Panc1 (cell line): ENCODE results near the gene HPDL. TPM values are rescaled to one million over a fixed set of nuclear protein-coding genes. Genes with fewer than 3 reads are reported as not detected.

Source experiments
- ATAC-seq: fragments of 200-7000 bp; cut with Tn5 transposase; 2 replicates; pipeline ENCODE4 v1.9.1; 2020; ENCODE audit warnings: mild to moderate bottlenecking, moderate library complexity
- BruUV-seq: library from RNA; stranded (reverse); fragments of 400-500 nt; replicated peaks from 2 replicates; lab custom pipeline; 2021; lab: Mats Ljungman, UMichigan
- CTCF ChIA-PET: fragments of 300-600 bp; sonication (Branson Sonifier 250); formaldehyde crosslinking; loops from one replicate; lab custom pipeline; 2022; ENCODE audit warnings: antibody characterized with exemption; lab: Charles Lee
- POLR2A ChIA-PET: fragments of 300-600 bp; sonication (Branson Sonifier 250); formaldehyde crosslinking; loops from one replicate; lab custom pipeline; 2022; ENCODE audit warnings: antibody characterized with exemption; lab: Charles Lee
- DNase-seq: peaks from one replicate; pipeline ENCODE4 v3.0.0-alpha.2; 2010; ENCODE audit warnings: low read depth, low spot score
- H3K27ac ChIP-seq: 2 replicates; pipeline ENCODE4 v1.5.1; 2011; ENCODE audit warnings: mild to moderate bottlenecking, low read length, inconsistent platforms
- H3K27me3 ChIP-seq: fragments of 200-500 bp; sonication (Bioruptor generic); 2 replicates; pipeline ENCODE4 v1.6.0; 2014; ENCODE audit warnings: low read length, inconsistent platforms; ENCODE audit not compliant: control insufficient read depth, insufficient read depth
- H3K36me3 ChIP-seq: fragments of 200-500 bp; sonication (Bioruptor generic); 2 replicates; pipeline ENCODE4 v1.5.1; 2014; ENCODE audit warnings: inconsistent platforms, mild to moderate bottlenecking, low read length, moderate library complexity; ENCODE audit not compliant: control insufficient read depth, insufficient read depth
- H3K4me1 ChIP-seq: 2 replicates; pipeline ENCODE4 v1.5.1; 2011; ENCODE audit warnings: inconsistent platforms, mild to moderate bottlenecking, low read length, moderate library complexity; ENCODE audit not compliant: control insufficient read depth, insufficient read depth
- H3K4me3 ChIP-seq, 2 experiments: 2 replicates each; pipeline ENCODE4 v1.5.1; 2011 to 2012; ENCODE audit warnings: low read depth in 2 of 2, low read length in 2 of 2, mild to moderate bottlenecking in 2 of 2, inconsistent platforms in 1 of 2, moderate library complexity in 1 of 2
- H3K9me3 ChIP-seq: fragments of 200-500 bp; sonication (Bioruptor generic); 2 replicates; pipeline ENCODE4 v1.5.1; 2014; ENCODE audit warnings: low read depth, mild to moderate bottlenecking, inconsistent platforms, low read length, moderate library complexity; ENCODE audit not compliant: control insufficient read depth, insufficient read depth
- POLR2AphosphoS5 ChIP-seq: IDR thresholded peaks from 2 replicates; pipeline ENCODE4 v1.6.1; 2012; ENCODE audit warnings: mild to moderate bottlenecking, low read depth, low read length, moderate library complexity
- SIN3A ChIP-seq: IDR thresholded peaks from 2 replicates; pipeline ENCODE4 v1.6.1; 2012; ENCODE audit warnings: low read depth, mild to moderate bottlenecking, low read length, moderate library complexity, borderline replicate concordance; ENCODE audit not compliant: insufficient read depth
- TCF7L2 ChIP-seq: IDR thresholded peaks from 2 replicates; pipeline ENCODE4 v1.6.1; 2011; ENCODE audit warnings: mild to moderate bottlenecking, low read depth, low read length, inconsistent platforms
- in situ Hi-C: cut with HindIII; loops from 2 replicates; pipeline ENCODE4 v1.10.0; 2016; ENCODE audit warnings: low sequenced_read_pairs, low pct_unique_long_range_greater_than_20kb
- intact Hi-C: fragments of 100-400 bp; cut with micrococcal nuclease; formaldehyde crosslinking; loops from one replicate; pipeline ENCODE4 v1.10.0; 2022; ENCODE audit not compliant: unreplicated experiment
- total RNA-seq: library from RNA; stranded (reverse); gene quantifications from one replicate; pipeline ENCODE4 v1.2.1, GENCODE V29; 2021; ENCODE audit not compliant: unreplicated experiment
- TF ChIP-seq, protein P1 (sequence below), 2 experiments: IDR thresholded peaks; 2 replicates each; pipeline ENCODE4 v1.6.1; 2011 to 2012; ENCODE audit warnings: low read depth in 2 of 2, control low read depth in 1 of 2, low read length in 1 of 2, mild to moderate bottlenecking in 1 of 2, moderate library complexity in 1 of 2; ENCODE audit not compliant: insufficient read depth in 1 of 2
- TF ChIP-seq, protein P2 (sequence below): fragments of 450-650 bp; IDR thresholded peaks from 2 replicates; pipeline ENCODE4 v1.5.1; 2017; ENCODE audit warnings: mild to moderate bottlenecking

HPDL gene
- total RNA-seq, 1 experiment from 2014 or later: 1.9 TPM

DNA sequence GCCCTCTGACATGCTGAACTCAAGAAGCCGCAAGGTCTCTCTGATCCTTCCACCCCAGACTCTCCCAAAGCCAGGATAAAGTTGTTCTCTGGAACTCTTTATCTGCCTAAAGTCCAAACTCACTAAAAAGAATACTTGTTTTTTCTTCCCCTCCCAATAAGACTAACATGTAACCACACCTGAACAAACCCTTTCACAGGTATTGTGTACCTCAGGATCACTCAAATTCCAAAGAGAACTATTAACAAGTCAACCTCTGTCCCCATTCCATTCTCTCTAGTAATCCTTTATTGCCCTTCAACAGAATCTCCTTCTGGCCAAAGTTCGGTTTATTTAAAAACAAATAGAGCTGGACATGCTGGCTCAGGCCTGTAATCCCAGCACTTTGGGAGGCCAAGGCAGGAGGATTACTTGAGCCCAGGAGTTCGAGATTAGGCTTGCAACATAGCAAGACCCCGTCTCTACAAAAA is 9.2 kb downstream of the HPDL start:
- intact Hi-C loops: no loop called here
- Histone ChIP-seq H3K36me3 (no peaks in the 10 kb centered on the region; the same call in 1 of the 2 replicates), H3K4me1 (peaks cover 8% of the 10 kb centered on the region), H3K4me3 (no peak overlapping the region), H3K9me3 (no peaks in the 10 kb centered on the region), H3K27ac (no peak overlapping the region), H3K27me3 (no peaks in the 10 kb centered on the region)
- POLR2A ChIA-PET: interaction anchor here (0.7 kb wide), 2 partner anchors 112 to 541 kb away, joined by 4 to 6 read pairs; no protein-coding TSS in a partner anchor
- no peak for ATAC-seq
- in situ Hi-C loops: no loop called here
- no TSS peak for BruUV-seq
- no peak for DNase-seq
- CTCF ChIA-PET: no interaction called here
- TF ChIP-seq SIN3A: no peak
- no peak for TF ChIP-seq TCF7L2
- TF ChIP-seq, protein P1, sequence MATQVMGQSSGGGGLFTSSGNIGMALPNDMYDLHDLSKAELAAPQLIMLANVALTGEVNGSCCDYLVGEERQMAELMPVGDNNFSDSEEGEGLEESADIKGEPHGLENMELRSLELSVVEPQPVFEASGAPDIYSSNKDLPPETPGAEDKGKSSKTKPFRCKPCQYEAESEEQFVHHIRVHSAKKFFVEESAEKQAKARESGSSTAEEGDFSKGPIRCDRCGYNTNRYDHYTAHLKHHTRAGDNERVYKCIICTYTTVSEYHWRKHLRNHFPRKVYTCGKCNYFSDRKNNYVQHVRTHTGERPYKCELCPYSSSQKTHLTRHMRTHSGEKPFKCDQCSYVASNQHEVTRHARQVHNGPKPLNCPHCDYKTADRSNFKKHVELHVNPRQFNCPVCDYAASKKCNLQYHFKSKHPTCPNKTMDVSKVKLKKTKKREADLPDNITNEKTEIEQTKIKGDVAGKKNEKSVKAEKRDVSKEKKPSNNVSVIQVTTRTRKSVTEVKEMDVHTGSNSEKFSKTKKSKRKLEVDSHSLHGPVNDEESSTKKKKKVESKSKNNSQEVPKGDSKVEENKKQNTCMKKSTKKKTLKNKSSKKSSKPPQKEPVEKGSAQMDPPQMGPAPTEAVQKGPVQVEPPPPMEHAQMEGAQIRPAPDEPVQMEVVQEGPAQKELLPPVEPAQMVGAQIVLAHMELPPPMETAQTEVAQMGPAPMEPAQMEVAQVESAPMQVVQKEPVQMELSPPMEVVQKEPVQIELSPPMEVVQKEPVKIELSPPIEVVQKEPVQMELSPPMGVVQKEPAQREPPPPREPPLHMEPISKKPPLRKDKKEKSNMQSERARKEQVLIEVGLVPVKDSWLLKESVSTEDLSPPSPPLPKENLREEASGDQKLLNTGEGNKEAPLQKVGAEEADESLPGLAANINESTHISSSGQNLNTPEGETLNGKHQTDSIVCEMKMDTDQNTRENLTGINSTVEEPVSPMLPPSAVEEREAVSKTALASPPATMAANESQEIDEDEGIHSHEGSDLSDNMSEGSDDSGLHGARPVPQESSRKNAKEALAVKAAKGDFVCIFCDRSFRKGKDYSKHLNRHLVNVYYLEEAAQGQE (IDR thresholded peaks at IDR 0.05; ENCODE audit: insufficient read depth in 1 of 2, low read depth in 2 of 2, low read length in 1 of 2): no peak

DNA sequence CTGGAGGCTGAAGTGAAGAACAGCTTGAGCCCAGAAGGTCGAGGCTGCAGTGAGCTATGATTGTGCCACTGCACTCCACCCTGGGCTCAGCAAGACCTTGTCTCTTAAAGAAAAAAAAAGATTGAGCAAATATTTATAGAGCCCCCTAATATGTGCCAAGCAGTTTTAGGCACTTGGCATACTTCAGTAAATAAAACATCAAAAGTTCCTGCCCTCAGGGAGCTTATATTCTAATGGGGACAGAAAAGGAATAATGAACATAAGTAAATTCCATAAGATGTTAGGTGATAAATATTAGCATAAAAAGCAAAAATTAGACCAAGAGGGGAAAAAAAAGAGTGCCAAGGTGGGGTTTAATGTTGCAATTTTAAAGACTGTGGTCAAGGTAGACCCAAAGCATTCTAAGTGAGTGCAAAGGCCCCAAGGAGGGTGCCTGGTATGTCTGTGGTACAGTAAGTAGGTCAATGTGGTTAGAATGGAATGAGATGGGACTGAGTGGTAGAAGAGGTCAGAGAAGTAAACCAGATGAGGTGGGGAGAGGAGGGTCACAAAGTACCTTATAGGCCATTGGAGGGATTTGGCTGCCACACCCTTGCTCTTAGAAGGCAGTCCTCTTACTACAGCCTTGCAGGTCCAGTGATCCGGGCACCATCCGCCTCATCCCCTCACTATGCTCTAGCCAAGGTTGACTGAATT is 11.1 kb downstream of the HPDL start:
- POLR2A ChIA-PET: no interaction called here
- Histone ChIP-seq H3K27ac (no peak overlapping the region), H3K36me3 (peaks cover 6% of the 10 kb centered on the region), H3K4me1 (peaks cover 19% of the 10 kb centered on the region), H3K9me3 (no peaks in the 10 kb centered on the region), H3K27me3 (no peaks in the 10 kb centered on the region), H3K4me3 (no peak overlapping the region)
- CTCF ChIA-PET: no interaction called here
- ATAC-seq (no peak), DNase-seq (no peak)
- BruUV-seq: no TSS peak
- in situ Hi-C loops (no loop called here), intact Hi-C loops (no loop called here)
- TF ChIP-seq, protein P2, sequence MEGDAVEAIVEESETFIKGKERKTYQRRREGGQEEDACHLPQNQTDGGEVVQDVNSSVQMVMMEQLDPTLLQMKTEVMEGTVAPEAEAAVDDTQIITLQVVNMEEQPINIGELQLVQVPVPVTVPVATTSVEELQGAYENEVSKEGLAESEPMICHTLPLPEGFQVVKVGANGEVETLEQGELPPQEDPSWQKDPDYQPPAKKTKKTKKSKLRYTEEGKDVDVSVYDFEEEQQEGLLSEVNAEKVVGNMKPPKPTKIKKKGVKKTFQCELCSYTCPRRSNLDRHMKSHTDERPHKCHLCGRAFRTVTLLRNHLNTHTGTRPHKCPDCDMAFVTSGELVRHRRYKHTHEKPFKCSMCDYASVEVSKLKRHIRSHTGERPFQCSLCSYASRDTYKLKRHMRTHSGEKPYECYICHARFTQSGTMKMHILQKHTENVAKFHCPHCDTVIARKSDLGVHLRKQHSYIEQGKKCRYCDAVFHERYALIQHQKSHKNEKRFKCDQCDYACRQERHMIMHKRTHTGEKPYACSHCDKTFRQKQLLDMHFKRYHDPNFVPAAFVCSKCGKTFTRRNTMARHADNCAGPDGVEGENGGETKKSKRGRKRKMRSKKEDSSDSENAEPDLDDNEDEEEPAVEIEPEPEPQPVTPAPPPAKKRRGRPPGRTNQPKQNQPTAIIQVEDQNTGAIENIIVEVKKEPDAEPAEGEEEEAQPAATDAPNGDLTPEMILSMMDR: no peak
- TF ChIP-seq POLR2AphosphoS5 (no peak), TCF7L2 (no peak), SIN3A (no peak)
- TF ChIP-seq, protein P1 (IDR thresholded peaks at IDR 0.05; ENCODE audit: insufficient read depth in 1 of 2, low read depth in 2 of 2, low read length in 1 of 2): no peak
